SH-SY5Y (cell line): ENCODE measurements around the gene BRD1.

ENCODE experiments used
- GATA2 ChIP-seq: IDR thresholded peaks from 2 replicates; pipeline ENCODE4 v1.6.1; 2011; ENCODE audit warnings: mild to moderate bottlenecking, low read depth, low read length
- GATA3 ChIP-seq: IDR thresholded peaks from 2 replicates; pipeline ENCODE4 v1.6.1; 2011; ENCODE audit warnings: low read depth, mild to moderate bottlenecking, low read length, moderate library complexity

DNA sequence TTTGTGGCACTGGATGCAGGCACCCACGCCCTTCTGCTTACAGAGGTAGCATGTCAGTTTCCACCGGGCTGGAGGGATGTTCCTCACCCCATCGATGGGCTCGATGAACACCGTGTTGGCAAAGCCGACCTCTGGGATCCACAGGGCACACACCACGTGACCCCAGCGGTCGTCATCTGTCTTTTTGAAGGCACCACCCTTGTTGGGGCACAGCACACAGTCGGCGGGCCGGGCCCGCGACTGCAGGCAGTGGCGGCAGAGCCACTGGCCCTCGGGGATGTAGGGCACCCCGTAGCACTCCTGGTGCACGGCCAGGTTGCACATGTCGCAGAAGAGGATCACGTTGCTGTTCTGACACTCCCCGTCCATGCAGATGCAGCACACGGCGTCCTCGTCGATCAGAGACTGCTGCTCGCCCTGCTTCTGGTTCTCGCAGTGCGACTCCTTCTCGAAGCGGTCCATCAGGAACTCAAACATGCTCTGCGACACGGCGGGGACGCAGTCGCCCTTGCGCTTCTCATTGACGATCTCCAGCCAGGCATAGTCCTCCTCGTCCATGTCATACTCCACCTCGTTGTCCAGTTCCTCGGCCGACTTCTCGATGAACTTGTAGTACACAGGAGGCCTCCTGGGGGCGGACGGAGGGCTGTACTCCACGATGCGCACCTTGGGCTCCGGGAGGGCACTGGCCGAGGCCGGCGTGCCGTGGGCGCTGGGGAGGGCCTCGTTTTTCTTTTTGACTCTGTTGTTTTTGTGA is 4.2 kb downstream of the BRD1 start:
- no peak for TF ChIP-seq GATA2
- no peak for TF ChIP-seq GATA3
